Naive B cell (primary cell): ENCODE results near the gene MED13L. TPM values are rescaled to one million over a fixed set of nuclear protein-coding genes. Genes with fewer than 3 reads are reported as not detected.
A peak's percentile ranks its signal among the peaks of the same experiment; 100 is the strongest.
"Not testable (repeated sequence)": the region's sequence is repeated elsewhere in the genome, so short reads cannot be mapped to it uniquely, and the experiment has no call there.

Experiments
- ATAC-seq, 2 donors: fragments of 150-1000 bp; cut with Tn5 transposase; 2 replicates each; pipeline ENCODE4 v1.10.0; 2021; ENCODE audit warnings: low read depth in 2 of 2, mild to moderate bottlenecking in 2 of 2, moderate library complexity in 2 of 2
- DNase-seq: peaks from one replicate; pipeline ENCODE4 v3.0.0; 2022
- H3K27ac Mint-ChIP-seq, 6 donors: one replicate each; pipeline ENCODE4 v1.8.0; 2020 to 2022; ENCODE audit warnings: mild to moderate bottlenecking in 6 of 6, mixed read lengths in 6 of 6, moderate library complexity in 5 of 6, inconsistent platforms in 2 of 6
- H3K27me3 Mint-ChIP-seq, 3 donors: one replicate each; pipeline ENCODE4 v1.8.0; 2021 to 2022; ENCODE audit warnings: mixed read lengths in 3 of 3, mild to moderate bottlenecking in 1 of 3
- H3K36me3 Mint-ChIP-seq, 2 donors: one replicate each; pipeline ENCODE4 v1.8.0; 2020 to 2022; ENCODE audit warnings: mixed read lengths in 2 of 2, inconsistent platforms in 1 of 2, mild to moderate bottlenecking in 1 of 2
- H3K4me1 Mint-ChIP-seq, 3 donors: one replicate each; pipeline ENCODE4 v1.8.0; 2020 to 2022; ENCODE audit warnings: mixed read lengths in 3 of 3, inconsistent platforms in 1 of 3, mild to moderate bottlenecking in 1 of 3, moderate library complexity in 1 of 3
- H3K4me3 Mint-ChIP-seq, 8 donors: one replicate each; pipeline ENCODE4 v1.8.0; 2020 to 2022; ENCODE audit warnings: mild to moderate bottlenecking in 8 of 8, mixed read lengths in 8 of 8, moderate library complexity in 8 of 8, inconsistent platforms in 2 of 8
- H3K9me3 Mint-ChIP-seq, 7 donors: one replicate each; pipeline ENCODE4 v1.8.0; 2020 to 2022; ENCODE audit warnings: mixed read lengths in 7 of 7, mild to moderate bottlenecking in 5 of 7, inconsistent platforms in 2 of 7, moderate library complexity in 1 of 7
- polyA plus RNA-seq, 6 donors: library from polyadenylated mRNA; unstranded; fragments of 300-500 nt; fragmentation: Illumina TruSeq; gene quantifications; one replicate each; pipeline ENCODE4 v1.2.3, GENCODE V29; 2021; ENCODE audit warnings: low read depth in 6 of 6

Gene MED13L
- polyA plus RNA-seq, 6 donors from 2014 or later, result 12.5 to 19.2 (median 16.2) TPM

DNA sequence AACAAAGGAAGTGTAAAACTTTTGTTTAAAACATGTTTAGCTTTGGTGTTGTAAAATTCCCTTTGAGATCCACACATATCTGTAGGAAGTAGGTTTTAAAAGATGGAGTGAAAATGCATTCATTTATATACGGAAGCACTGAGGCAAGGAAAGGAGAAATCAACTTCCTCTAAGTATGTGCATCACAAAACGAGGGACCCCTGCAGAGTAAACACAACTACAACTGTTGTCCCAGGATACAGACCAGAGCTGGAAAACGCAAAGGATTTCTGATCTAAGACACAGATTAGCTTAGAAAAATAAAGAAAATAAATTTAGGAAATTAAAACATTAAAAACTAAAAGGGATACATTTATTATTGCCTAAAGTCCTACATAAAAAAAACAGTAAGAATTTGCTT lies 297.6 kb downstream of the MED13L start:
- no peak for ATAC-seq
- no peaks in the 10 kb centered on the region for H3K27me3 Mint-ChIP-seq
- H3K4me3 Mint-ChIP-seq, result no peak overlapping the region
- no peaks in the 10 kb centered on the region for H3K9me3 Mint-ChIP-seq
- peaks cover 0 to 7% (median 2%) of the 10 kb centered on the region in 3 donors for H3K4me1 Mint-ChIP-seq
- H3K27ac Mint-ChIP-seq, result peak overlapping the region in 2 of 6 donors; percentile 3 to 12
- no peak for DNase-seq
- peaks cover 14 to 18% of the 10 kb centered on the region in 2 donors for H3K36me3 Mint-ChIP-seq

DNA sequence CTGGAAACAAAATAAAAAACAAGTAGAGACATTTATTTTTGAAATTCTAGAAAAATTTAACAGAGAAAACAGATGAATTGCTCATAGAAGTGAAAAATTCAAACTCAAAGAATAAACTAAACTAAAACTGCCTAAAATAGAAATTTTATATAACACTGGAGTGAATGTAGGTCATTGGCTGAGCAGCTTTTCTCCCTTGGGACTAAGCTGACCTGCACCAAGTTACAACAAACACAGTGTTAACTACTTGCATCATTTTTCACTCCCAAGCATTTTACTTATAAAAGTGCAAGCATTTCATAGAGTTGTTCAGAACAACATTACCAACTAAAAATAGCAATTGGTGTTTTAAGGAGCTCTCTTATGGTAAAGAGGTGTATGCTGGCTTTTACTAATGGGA lies 298.1 kb downstream of the MED13L start:
- Mint-ChIP-seq H3K4me1 (peaks cover 0 to 7% (median 2%) of the 10 kb centered on the region in 3 donors), H3K4me3 (no peak overlapping the region), H3K36me3 (peaks cover 14 to 18% of the 10 kb centered on the region in 2 donors), H3K27me3 (no peaks in the 10 kb centered on the region), H3K9me3 (no peaks in the 10 kb centered on the region), H3K27ac (peak overlapping the region in 1 of 6 donors; percentile 12)
- DNase-seq (no peak), ATAC-seq (no peak)

DNA sequence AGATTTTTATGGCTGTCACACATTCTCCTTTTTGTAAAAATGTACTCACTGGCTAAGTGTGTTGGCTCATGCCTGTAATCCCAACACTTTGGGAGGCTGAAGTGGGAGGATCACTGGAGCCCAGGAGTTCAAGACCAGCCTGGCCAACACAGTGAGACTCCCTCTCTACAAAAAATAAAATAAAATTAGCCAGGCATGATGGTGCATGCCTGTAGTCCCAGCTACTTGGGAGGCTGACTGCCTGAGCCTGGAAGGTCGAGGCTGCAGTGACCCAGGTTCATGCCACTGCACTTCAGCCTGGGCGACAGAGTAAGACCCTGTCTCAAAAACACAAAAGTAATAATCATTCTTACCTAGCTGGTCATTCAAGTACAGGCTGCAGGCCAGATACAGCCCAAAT lies 300.7 kb downstream of the MED13L start:
- H3K9me3 Mint-ChIP-seq, DNase-seq, H3K27ac Mint-ChIP-seq, H3K27me3 Mint-ChIP-seq, ATAC-seq, H3K4me3 Mint-ChIP-seq, H3K4me1 Mint-ChIP-seq: not testable (repeated sequence)
- H3K36me3 Mint-ChIP-seq, result peaks cover 20 to 26% of the 10 kb centered on the region in 2 donors

DNA sequence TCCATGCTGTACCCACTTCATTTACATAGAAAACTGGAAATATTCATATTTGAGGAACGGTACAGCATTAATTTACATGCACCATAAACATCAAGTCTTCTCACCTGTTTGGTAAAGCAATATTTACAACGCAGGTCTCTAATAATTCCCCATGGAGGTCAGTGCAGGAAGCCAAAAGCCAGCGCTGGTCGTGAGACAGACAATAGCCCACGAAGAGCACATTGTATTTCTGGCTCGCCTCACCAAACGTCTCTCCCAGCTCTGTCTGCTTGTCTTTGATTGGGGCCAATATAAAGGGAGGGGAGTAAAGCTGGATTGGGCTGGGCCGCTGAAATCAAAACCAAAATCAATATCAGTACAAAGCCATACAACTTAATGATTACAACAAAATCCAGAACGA lies 302.1 kb downstream of the MED13L start:
- Mint-ChIP-seq H3K27me3 (no peaks in the 10 kb centered on the region), H3K36me3 (peaks cover 31 to 33% of the 10 kb centered on the region in 2 donors), H3K4me3 (no peak overlapping the region), H3K4me1 (peaks cover 0 to 3% (median 2%) of the 10 kb centered on the region in 3 donors), H3K9me3 (no peaks in the 10 kb centered on the region), H3K27ac (peak overlapping the region in 2 of 6 donors; percentile 47 to 50)
- ATAC-seq (no peak), DNase-seq (no peak)

DNA sequence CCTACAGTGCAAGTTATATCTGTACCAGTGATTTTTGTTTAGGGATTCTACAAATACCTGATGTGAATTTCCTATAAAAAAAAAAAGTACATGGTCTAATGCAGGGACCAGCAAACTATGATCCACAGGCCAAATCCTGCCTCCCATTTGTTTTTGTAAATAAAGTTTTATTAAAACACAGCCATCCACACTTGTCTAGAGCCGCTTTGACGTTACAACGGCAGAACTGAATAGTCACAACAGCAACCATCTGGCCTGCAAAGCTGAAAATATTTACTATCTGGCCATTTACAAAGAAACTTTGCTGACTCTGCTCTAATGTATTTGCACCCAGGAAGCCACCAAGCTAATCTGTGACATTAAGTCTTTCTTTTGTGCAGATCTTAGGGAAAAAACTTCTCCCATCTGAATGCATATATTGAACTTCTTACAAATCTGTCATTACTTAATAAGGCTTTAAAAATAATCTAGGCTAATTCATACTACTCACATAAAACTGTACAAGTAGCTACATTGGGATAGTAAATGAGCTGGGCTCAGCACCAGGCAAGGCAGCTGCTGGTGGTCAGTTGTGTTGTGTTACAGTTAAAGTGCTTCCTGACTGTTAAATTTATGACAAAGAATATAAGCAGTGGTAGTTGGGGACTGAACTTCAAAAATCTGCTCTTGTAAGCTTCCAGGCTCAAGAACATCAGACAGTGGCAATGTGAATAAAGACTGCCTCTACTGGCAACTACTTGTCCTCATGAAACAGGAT lies 303.3 kb downstream of the MED13L start:
- DNase-seq (no peak), ATAC-seq (no peak)
- H3K27ac Mint-ChIP-seq, result peak overlapping the region in 2 of 6 donors; percentile 56 to 85
- H3K4me1 Mint-ChIP-seq, result peaks cover 0 to 3% (median 2%) of the 10 kb centered on the region in 3 donors
- H3K9me3 Mint-ChIP-seq, result no peaks in the 10 kb centered on the region
- H3K36me3 Mint-ChIP-seq, result peaks cover 31 to 33% of the 10 kb centered on the region in 2 donors
- H3K27me3 Mint-ChIP-seq, result no peaks in the 10 kb centered on the region
- H3K4me3 Mint-ChIP-seq, result no peak overlapping the region

DNA sequence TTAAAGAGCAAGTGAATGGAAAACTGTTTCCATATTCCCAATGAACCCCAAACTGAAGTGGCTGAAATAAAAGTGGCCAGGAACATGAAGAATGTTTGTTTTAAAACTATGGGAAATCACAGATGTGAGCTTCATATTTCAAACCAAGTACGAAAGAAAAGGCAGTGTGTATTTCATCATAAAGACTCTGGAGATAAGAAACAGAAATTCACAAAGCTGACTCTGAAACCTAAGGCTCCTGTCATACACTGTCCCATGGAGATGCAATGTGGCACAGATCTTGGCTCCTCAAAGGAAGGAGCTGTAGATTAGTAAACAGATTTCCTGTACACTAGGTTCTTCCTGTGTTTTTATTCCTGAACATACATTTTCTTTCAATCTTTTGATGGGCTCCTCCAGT lies 304.4 kb downstream of the MED13L start:
- H3K27me3 Mint-ChIP-seq, result no peaks in the 10 kb centered on the region
- H3K36me3 Mint-ChIP-seq, result peaks cover 39 to 44% of the 10 kb centered on the region in 2 donors
- no peak overlapping the region for H3K27ac Mint-ChIP-seq
- DNase-seq, result no peak
- H3K9me3 Mint-ChIP-seq, result no peaks in the 10 kb centered on the region
- peaks cover 0 to 2% (median 2%) of the 10 kb centered on the region in 3 donors for H3K4me1 Mint-ChIP-seq
- peak overlapping the region in 1 of 8 donors; percentile 55 for H3K4me3 Mint-ChIP-seq
- ATAC-seq, result no peak

DNA sequence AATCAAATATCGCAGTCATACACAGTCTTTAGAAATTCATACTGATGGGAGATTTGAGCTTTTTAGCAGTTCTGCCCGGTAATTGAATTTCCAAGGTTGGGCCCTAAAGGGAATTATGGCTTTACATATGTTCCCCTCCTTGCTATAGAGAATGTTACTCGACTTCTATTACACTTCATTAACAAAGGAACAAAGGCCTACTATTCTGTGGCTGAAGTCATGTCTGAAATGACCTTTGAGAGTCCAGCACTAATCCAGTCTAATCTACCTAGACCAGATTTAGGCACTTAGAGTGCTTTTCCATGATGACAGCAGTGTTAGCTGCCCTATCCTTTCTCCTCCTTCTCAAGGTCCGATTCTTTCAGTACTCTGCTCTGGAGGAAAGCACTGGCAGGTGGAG lies 305.3 kb downstream of the MED13L start:
- H3K36me3 Mint-ChIP-seq, result peaks cover 37 to 46% of the 10 kb centered on the region in 2 donors
- H3K4me1 Mint-ChIP-seq, result peaks cover 0 to 2% (median 0%) of the 10 kb centered on the region in 3 donors
- ATAC-seq, result no peak
- H3K9me3 Mint-ChIP-seq, result no peaks in the 10 kb centered on the region
- no peaks in the 10 kb centered on the region for H3K27me3 Mint-ChIP-seq
- no peak for DNase-seq
- H3K27ac Mint-ChIP-seq, result no peak overlapping the region
- no peak overlapping the region for H3K4me3 Mint-ChIP-seq

DNA sequence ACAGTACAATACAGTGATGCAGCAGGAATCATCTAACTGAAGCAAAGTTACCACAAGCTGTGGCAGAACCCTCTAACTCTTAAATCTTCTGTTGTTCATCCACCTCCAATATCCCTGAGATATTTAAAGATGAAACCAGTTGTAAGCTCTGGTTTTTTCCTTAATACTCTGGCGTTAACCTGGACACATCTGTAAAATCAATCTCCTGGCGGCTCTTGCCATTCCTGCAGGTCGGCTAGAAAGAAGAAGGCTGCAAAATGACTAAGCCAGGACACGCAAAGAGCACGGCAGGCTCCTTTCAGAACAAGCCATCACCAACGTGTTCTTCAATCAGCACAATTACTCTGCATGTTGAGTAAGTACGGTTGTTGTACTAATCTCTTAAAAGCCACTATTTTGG lies 309.3 kb downstream of the MED13L start:
- no peak overlapping the region for H3K27ac Mint-ChIP-seq
- ATAC-seq (no peak), DNase-seq (no peak)
- H3K36me3 Mint-ChIP-seq, result peaks cover 28 to 47% of the 10 kb centered on the region in 2 donors
- H3K4me1 Mint-ChIP-seq, result no peaks in the 10 kb centered on the region
- no peaks in the 10 kb centered on the region for H3K27me3 Mint-ChIP-seq
- H3K9me3 Mint-ChIP-seq, result no peaks in the 10 kb centered on the region
- H3K4me3 Mint-ChIP-seq, result no peak overlapping the region

DNA sequence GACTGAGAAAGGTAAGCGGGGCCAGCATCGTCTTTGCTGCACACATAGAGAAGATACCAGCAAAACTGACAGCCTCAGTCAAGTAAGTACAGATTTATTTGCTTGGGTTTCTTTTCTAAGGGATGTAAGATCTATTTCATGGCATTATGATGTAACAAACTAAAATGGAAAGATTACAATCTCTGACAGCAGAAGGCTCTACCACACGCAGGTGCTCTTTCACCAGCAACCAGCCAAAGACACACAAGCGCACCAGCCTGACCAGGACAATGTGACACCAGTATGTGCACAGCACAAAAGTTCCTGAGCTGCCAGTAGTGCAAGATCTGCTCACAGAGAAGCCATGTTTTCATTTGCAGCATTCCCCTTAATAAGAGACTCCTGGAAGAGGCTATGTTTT lies 311.1 kb downstream of the MED13L start:
- no peaks in the 10 kb centered on the region for H3K9me3 Mint-ChIP-seq
- no peak for ATAC-seq
- H3K4me1 Mint-ChIP-seq, result no peaks in the 10 kb centered on the region
- H3K36me3 Mint-ChIP-seq, result peaks cover 18 to 38% of the 10 kb centered on the region in 2 donors
- no peak for DNase-seq
- H3K4me3 Mint-ChIP-seq, result no peak overlapping the region
- H3K27me3 Mint-ChIP-seq, result no peaks in the 10 kb centered on the region
- peak overlapping the region in 1 of 6 donors; percentile 34 for H3K27ac Mint-ChIP-seq

DNA sequence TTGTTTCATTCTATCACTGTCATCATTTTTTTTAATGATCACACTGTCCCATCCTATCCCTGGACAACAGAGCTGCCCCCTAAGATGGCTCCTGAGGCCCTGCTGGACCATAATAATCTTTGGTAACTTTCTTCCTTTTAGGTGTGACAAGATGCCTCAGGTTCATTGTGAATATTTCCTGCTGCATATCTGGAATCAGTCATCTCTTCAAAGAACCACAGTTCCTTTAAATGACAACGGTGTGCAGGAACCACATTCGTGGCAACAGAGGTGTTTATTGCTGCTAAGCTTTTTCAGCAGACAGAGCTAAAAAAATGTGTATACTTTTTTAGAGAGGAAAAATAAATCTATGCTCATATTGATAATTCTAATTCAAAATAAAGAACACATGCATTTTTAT lies 312.9 kb downstream of the MED13L start:
- H3K9me3 Mint-ChIP-seq, result no peaks in the 10 kb centered on the region
- DNase-seq (no peak), ATAC-seq (no peak)
- peak overlapping the region in 2 of 6 donors; percentile 43 to 47 for H3K27ac Mint-ChIP-seq
- no peaks in the 10 kb centered on the region for H3K27me3 Mint-ChIP-seq
- no peaks in the 10 kb centered on the region for H3K4me1 Mint-ChIP-seq
- peaks cover 24 to 39% of the 10 kb centered on the region in 2 donors for H3K36me3 Mint-ChIP-seq
- H3K4me3 Mint-ChIP-seq, result no peak overlapping the region

DNA sequence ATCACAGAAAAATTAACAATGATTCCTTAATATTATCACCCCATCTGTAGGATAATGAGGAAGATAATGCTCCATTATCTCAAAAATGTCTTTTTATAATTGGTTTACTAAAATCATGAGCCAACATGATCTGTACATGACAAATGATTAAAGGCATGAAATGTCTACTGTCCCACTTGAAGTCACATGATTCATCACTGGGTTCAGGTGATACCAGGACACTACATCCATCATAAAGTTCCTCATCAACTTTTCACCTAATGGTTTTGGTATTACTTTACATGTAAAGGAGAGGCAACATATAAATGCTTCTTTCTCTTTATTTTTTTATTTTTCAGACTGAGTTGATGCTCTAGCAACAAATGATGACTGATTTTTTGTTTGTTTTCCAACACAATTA lies 313.3 kb downstream of the MED13L start:
- Mint-ChIP-seq H3K27me3 (no peaks in the 10 kb centered on the region), H3K4me1 (no peaks in the 10 kb centered on the region), H3K9me3 (no peaks in the 10 kb centered on the region), H3K27ac (peak overlapping the region in 2 of 6 donors; percentile 43 to 47), H3K36me3 (peaks cover 24 to 39% of the 10 kb centered on the region in 2 donors), H3K4me3 (no peak overlapping the region)
- ATAC-seq (no peak), DNase-seq (no peak)

DNA sequence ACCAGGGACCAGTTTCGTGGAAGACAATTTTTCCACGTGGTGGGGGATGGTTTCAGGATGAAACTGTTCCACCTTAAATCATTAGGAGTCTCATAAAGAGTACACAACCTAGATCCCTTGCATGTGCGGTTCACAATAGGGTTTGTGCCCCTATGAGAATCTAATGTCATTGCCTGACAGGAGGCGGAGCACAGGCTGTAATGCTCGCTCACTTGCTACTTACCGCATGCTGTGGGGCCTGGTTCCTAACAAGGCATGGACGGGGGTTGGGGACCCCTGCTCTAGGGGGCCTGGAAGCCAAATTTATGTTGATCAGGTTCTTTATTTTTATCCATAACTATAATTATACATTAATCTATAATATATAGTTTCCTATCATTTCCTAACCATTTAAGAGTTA lies 315.3 kb downstream of the MED13L start:
- Mint-ChIP-seq H3K9me3 (no peaks in the 10 kb centered on the region), H3K36me3 (peaks cover 23 to 25% of the 10 kb centered on the region in 2 donors), H3K27me3 (no peaks in the 10 kb centered on the region), H3K4me1 (no peaks in the 10 kb centered on the region), H3K4me3 (no peak overlapping the region), H3K27ac (no peak overlapping the region)
- DNase-seq (no peak), ATAC-seq (no peak)

DNA sequence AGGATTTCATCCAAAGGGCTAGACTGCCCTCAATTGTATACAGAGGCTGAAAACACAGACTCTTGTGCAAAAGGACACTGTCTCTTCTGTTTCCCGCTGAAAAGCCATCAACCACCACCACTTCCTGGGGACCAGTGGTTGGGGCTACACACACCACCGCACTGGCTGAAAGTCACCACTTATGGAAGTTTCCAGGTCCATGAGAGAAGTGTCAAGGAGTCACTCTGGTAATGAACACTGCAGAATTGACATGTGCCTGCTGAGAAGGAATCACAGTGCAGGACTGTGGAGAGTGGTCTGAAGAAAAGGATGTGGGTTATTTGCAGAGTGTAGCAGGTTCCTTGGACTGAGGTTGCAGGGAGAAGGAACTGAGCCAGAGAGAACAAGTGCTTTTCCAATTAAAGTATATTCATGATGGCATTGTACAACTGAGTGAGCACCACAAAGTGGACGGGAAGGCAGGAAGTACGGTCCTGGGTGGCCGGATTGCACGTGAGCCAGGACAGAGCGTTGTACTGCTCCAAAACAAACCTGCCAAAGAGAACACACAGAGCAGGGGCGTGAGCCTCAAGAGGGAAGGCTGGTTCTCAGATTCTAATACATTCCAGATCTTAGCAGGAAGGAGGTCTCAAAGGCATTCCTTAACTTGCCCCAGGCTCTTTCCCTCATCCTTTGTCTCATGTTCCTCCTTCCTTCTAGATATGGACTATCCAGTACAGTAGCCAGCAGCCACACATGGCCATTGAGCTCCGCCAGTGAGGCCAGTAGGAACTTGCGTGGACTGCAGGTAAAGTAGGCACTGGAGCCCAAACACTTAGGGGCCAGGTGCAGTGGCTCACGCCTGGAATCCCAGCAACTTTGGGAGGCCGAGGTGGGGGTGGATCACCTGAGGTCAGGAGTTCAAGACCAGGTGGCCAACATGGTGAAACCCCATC lies 316.4 kb downstream of the MED13L start:
- no peaks in the 10 kb centered on the region for H3K4me1 Mint-ChIP-seq
- no peaks in the 10 kb centered on the region for H3K27me3 Mint-ChIP-seq
- H3K9me3 Mint-ChIP-seq, result no peaks in the 10 kb centered on the region
- peak overlapping the region in 1 of 8 donors; percentile 62 for H3K4me3 Mint-ChIP-seq
- DNase-seq (no peak), ATAC-seq (no peak)
- H3K27ac Mint-ChIP-seq, result peak overlapping the region in 2 of 6 donors; percentile 64 to 74
- H3K36me3 Mint-ChIP-seq, result peaks cover 19 to 23% of the 10 kb centered on the region in 2 donors
